Gastrocnemius medialis (tissue), 4 donors: ENCODE measurements around the gene MACROD2. TPM values are rescaled to one million over a fixed set of nuclear protein-coding genes. Genes with fewer than 3 reads are reported as not detected.
A peak's percentile ranks its signal among the peaks of the same experiment; 100 is the strongest.

Experiments used
- ATAC-seq, 2 donors: fragments of 150-250 bp; one replicate each; pipeline ENCODE4 v1.9.1; 2016
- DNase-seq, 2 donors: peaks; one replicate each; pipeline ENCODE4 v3.0.0-alpha.2; 2019
- H3K27ac ChIP-seq, 4 donors: fragments of 200-600 bp; sonication (generic); 1 replicate in 1 of 4; 2 replicates in 3 of 4; pipeline ENCODE4 v1.5.1; 2016 to 2018; ENCODE audit warnings: mild to moderate bottlenecking in 2 of 4, moderate library complexity in 1 of 4
- H3K27me3 ChIP-seq, 3 donors: fragments of 200-600 bp; sonication (generic) in 2 of 3; 1 replicate in 1 of 3; 2 replicates in 2 of 3; pipeline versions ENCODE4 v1.5.1 to v1.6.0; 2016 to 2019; ENCODE audit warnings: mild to moderate bottlenecking in 1 of 3, moderate library complexity in 1 of 3
- H3K36me3 ChIP-seq, 2 donors: fragments of 200-600 bp; sonication (generic) in 1 of 2; one replicate each; pipeline ENCODE4 v1.5.1; 2017 to 2018
- H3K4me1 ChIP-seq, 2 donors: fragments of 200-600 bp; sonication (generic) in 1 of 2; one replicate each; pipeline ENCODE4 v1.5.1; 2016 to 2017; ENCODE audit warnings: mild to moderate bottlenecking in 2 of 2
- H3K4me3 ChIP-seq, 4 donors: fragments of 200-600 bp; sonication (generic) in 3 of 4; 1 replicate in 1 of 4; 2 replicates in 3 of 4; pipeline ENCODE4 v1.5.1; 2016 to 2019; ENCODE audit warnings: mild to moderate bottlenecking in 2 of 4
- H3K9me3 ChIP-seq, 3 donors: fragments of 200-600 bp; sonication (generic) in 2 of 3; 1 replicate in 1 of 3; 2 replicates in 2 of 3; pipeline ENCODE4 v1.5.1; 2016 to 2019
- CTCF ChIP-seq, 5 experiments: fragments of 450-650 bp in 3 of 5; fragments of 200-600 bp in 2 of 5; sonication (generic) in 2 of 5; IDR thresholded peaks in 4 of 5; conservative IDR thresholded peaks in 1 of 5; 1 replicate in 4 of 5; 2 replicates in 1 of 5; pipeline ENCODE4 v1.5.1; 2016 to 2019; ENCODE audit warnings: antibody characterized with exemption in 5 of 5, mild to moderate bottlenecking in 3 of 5, moderate library complexity in 3 of 5
- POLR2A ChIP-seq, 2 donors: fragments of 450-650 bp; IDR thresholded peaks; one replicate each; pipeline ENCODE4 v1.6.1; 2017; ENCODE audit warnings: antibody characterized with exemption in 2 of 2, mild to moderate bottlenecking in 2 of 2, moderate library complexity in 2 of 2
- in situ Hi-C, 4 donors: fragments of 200-750 bp; cut with MboI; loops; one replicate each; pipeline versions ENCODE4 v1.15.0 to v1.8.0; 2017; ENCODE audit warnings: low sequenced_read_pairs in 4 of 4
- intact Hi-C: fragments of 100-400 bp; cut with DNase I; formaldehyde crosslinking; loops from one replicate; pipeline ENCODE4 v1.15.1; 2023; ENCODE audit warnings: low total_unique reads
- total RNA-seq, 4 donors: library from RNA; depleted of rRNA; stranded (reverse); fragments of >200 nt; gene quantifications; one replicate each; pipeline versions ENCODE4 v1.1.0 to v1.2.3, GENCODE V29; 2016

Gene MACROD2
- total RNA-seq, 4 donors from 2014 or later = 1.8 to 10.2 (median 3.6) TPM

GRCh38 chr20:16014436-16014835 lies 2019.1 kb downstream of the MACROD2 start:
- Histone ChIP-seq H3K27me3 (no peaks in the 10 kb centered on the region), H3K36me3 (no peaks in the 10 kb centered on the region), H3K9me3 (no peaks in the 10 kb centered on the region), H3K4me3 (no peak overlapping the region), H3K27ac (no peak overlapping the region), H3K4me1 (no peaks in the 10 kb centered on the region)
- in situ Hi-C loops = no loop called here
- ATAC-seq = no peak
- TF ChIP-seq POLR2A (IDR thresholded peaks at IDR 0.05) = no peak
- no peak for TF ChIP-seq CTCF (IDR thresholded peaks at IDR 0.05 in 4 of 5, conservative IDR thresholded peaks at IDR 0.05 in 1 of 5)
- intact Hi-C loops = no loop called here
- DNase-seq = no peak

GRCh38 chr20:16017656-16018055 lies 2022.3 kb downstream of the MACROD2 start:
- Histone ChIP-seq H3K36me3 (no peaks in the 10 kb centered on the region), H3K27me3 (no peaks in the 10 kb centered on the region), H3K4me1 (no peaks in the 10 kb centered on the region), H3K27ac (no peak overlapping the region), H3K4me3 (no peak overlapping the region), H3K9me3 (no peaks in the 10 kb centered on the region)
- intact Hi-C loops = no loop called here
- in situ Hi-C loops = no loop called here
- DNase-seq = no peak
- no peak for ATAC-seq
- TF ChIP-seq POLR2A (IDR thresholded peaks at IDR 0.05) = no peak
- TF ChIP-seq CTCF (IDR thresholded peaks at IDR 0.05 in 4 of 5, conservative IDR thresholded peaks at IDR 0.05 in 1 of 5) = no peak

GRCh38 chr20:16018881-16019280 lies 2023.6 kb downstream of the MACROD2 start:
- H3K4me1 ChIP-seq = no peaks in the 10 kb centered on the region
- ATAC-seq (no peak), DNase-seq (no peak)
- in situ Hi-C loops (no loop called here), intact Hi-C loops (no loop called here)
- H3K36me3 ChIP-seq = no peaks in the 10 kb centered on the region
- TF ChIP-seq POLR2A (IDR thresholded peaks at IDR 0.05) = no peak
- H3K9me3 ChIP-seq = no peaks in the 10 kb centered on the region
- no peak overlapping the region for H3K27ac ChIP-seq
- no peaks in the 10 kb centered on the region for H3K27me3 ChIP-seq
- H3K4me3 ChIP-seq = no peak overlapping the region

GRCh38 chr20:16020971-16021370 lies 2025.7 kb downstream of the MACROD2 start:
- ATAC-seq = no peak
- H3K4me3 ChIP-seq = no peak overlapping the region
- intact Hi-C loops = no loop called here
- H3K27ac ChIP-seq = no peak overlapping the region
- TF ChIP-seq CTCF (IDR thresholded peaks at IDR 0.05 in 4 of 5, conservative IDR thresholded peaks at IDR 0.05 in 1 of 5) (no peak), POLR2A (IDR thresholded peaks at IDR 0.05) (no peak)
- H3K9me3 ChIP-seq = no peaks in the 10 kb centered on the region
- in situ Hi-C loops = no loop called here
- no peaks in the 10 kb centered on the region for H3K27me3 ChIP-seq
- DNase-seq = no peak
- no peaks in the 10 kb centered on the region for H3K4me1 ChIP-seq
- H3K36me3 ChIP-seq = no peaks in the 10 kb centered on the region

- DNase-seq (no peak), ATAC-seq (peak in 1 of 2 donors; percentile 50)
- TF ChIP-seq POLR2A (IDR thresholded peaks at IDR 0.05) = no peak
- TF ChIP-seq CTCF (IDR thresholded peaks at IDR 0.05 in 4 of 5, conservative IDR thresholded peaks at IDR 0.05 in 1 of 5) = no peak
- no peaks in the 10 kb centered on the region for H3K4me1 ChIP-seq
- no peaks in the 10 kb centered on the region for H3K9me3 ChIP-seq
- H3K4me3 ChIP-seq = no peak overlapping the region
- no peaks in the 10 kb centered on the region for H3K27me3 ChIP-seq
- in situ Hi-C loops (no loop called here), intact Hi-C loops (no loop called here)
- no peak overlapping the region for H3K27ac ChIP-seq
- no peaks in the 10 kb centered on the region for H3K36me3 ChIP-seq
Measured at GRCh38 chr20:16025084-16025483, 2029.8 kb downstream of the MACROD2 start.
